Measurements from ENCODE around the gene LRRC46. TPM values are rescaled to one million over a fixed set of nuclear protein-coding genes. Genes with fewer than 3 reads are reported as not detected.

LRRC46 gene, protein sequence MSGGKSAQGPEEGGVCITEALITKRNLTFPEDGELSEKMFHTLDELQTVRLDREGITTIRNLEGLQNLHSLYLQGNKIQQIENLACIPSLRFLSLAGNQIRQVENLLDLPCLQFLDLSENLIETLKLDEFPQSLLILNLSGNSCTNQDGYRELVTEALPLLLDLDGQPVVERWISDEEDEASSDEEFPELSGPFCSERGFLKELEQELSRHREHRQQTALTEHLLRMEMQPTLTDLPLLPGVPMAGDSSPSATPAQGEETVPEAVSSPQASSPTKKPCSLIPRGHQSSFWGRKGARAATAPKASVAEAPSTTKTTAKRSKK
- total RNA-seq = under 1 TPM in 1 of 2 donors, not detected in 1; 0.51 TPM
- under 1 TPM in 1 of 2 donors, not detected in 1; 0.87 TPM for polyA plus RNA-seq
- long read RNA-seq, donor 1 = 0 reads
- long read RNA-seq, donor 2 = 0 reads

DNA sequence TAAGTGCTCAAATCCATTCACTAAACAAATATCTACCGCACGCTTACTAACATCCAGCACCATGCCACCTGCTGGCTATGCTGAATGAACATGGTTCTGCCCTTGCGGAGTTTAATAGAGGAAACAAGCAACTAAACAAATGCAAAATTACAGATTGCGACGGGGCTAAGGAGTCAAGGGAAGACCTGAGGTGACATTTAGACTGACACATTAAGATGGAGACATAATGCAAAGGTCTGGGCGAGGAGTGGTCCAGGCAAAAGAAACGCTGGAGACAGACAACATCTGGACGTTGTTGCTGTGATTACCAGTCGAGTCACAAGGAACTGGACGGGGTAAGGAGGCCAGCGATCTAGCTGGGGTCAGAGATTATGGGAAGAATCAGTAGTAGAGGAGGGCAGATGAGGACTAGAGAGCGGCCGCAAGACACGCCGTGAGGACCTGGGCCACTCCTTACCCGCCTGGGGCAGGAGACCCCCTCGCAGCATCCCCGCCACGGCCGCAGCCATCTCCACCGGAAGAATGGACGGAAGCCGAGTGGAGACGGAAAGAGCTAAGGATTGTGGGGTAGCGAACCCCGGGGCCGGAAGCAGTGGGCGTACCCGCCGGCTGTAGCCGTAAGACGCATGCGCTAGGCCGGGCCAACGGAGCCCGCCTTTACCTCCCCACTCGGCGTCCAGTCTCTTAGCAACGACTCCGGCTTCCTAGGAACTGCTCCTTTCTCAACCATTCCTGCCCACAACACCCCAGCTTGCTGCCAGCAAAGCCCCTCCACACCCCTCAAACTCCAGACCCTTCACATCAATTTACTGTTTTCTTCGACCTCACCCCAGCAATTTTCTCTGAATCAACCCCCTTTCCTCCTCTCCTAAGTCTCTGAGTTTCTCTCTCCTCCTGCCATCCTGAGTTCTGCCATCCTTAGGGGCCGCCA lies at the start of gene LRRC46, which contains the start of gene MRPL10:
TSS of gene LRRC46 (plus strand) at position 668 of the 931 bp plus-strand sequence. CDS start 320 bp downstream, outside the sequence.
TSS of gene MRPL10 (minus strand) at position 539 of the 931 bp plus-strand sequence. CDS start at position 509, 30 bp downstream.
- peak; percentile 95 for ATAC-seq (ENCODE audit: low FRiP score)

DNA sequence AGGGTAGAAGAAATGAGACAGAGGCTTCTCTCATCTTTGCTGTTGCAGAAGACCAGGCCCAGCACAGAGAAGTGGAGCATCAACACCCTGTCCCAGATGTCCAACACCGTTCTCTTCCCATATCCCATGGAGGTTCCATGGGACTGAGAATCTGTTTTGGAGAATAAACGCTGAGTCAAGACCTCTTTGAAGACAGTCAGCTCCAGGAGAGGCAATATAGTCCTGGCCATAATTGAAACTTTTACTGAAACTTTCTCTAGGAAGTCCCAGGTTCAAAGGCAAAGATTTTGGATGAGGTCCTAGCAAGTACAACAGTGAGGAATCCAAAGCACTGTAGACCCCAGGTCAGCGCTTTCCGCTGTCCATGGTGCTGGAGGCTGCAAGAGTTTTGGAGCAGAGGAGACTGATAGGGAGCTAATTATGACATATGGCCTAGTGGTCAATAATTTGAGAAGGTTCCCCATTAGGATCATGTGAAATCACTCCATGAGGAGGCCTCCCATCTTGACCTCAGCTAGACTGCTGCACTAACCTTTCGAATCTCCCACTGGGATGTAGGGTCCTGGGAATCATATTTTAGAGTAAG lies 45.8 kb upstream of the LRRC46 start:
- Histone ChIP-seq H3K27ac (ENCODE audit: low read depth in 1 of 2, low read length in 2 of 2) (no peak overlapping the region), H3K4me3 (ENCODE audit: low read length in 2 of 2) (no peak overlapping the region), H3K36me3 (ENCODE audit: control insufficient read depth in 1 of 2, insufficient read depth in 2 of 2, low read length in 1 of 2) (no peaks in the 10 kb centered on the region), H3K4me1 (ENCODE audit: control insufficient read depth in 1 of 2, insufficient read depth in 2 of 2, low read length in 2 of 2) (no peaks in the 10 kb centered on the region), H3K9me3 (ENCODE audit: control insufficient read depth, low read length) (no peaks in the 10 kb centered on the region), H3K27me3 (ENCODE audit: control insufficient read depth in 1 of 2, insufficient read depth in 2 of 2, low read length in 1 of 2) (peaks cover 0 to 4% of the 10 kb centered on the region in 2 donors)
- DNase-seq = no peak
- intact Hi-C loops (cut with DNase I) = no loop called here
- 41 to 49% methylated on average over 5 of the region's 5 CpGs for WGBS, 2 donors
- no peak for ATAC-seq (ENCODE audit: low FRiP score)

More for the DNA sequence above, at the start of gene LRRC46, which contains the start of gene MRPL10:
- peak within 1 kb of the TSS; percentile 68 to 90 for H3K4me3 ChIP-seq (ENCODE audit: low read length in 2 of 2)
- WGBS, 2 donors = 1% methylated on average over 42 of the region's 42 CpGs
- no peaks in the 10 kb centered on the region for H3K27me3 ChIP-seq (ENCODE audit: control insufficient read depth in 1 of 2, insufficient read depth in 2 of 2, low read length in 1 of 2)
- H3K36me3 ChIP-seq (ENCODE audit: control insufficient read depth in 1 of 2, insufficient read depth in 2 of 2, low read length in 1 of 2) = no peaks in the 10 kb centered on the region
- no peaks in the 10 kb centered on the region for H3K9me3 ChIP-seq (ENCODE audit: control insufficient read depth, low read length)
- intact Hi-C loops (cut with DNase I) = no loop called here
- peaks cover 0 to 4% of the 10 kb centered on the region in 2 donors for H3K4me1 ChIP-seq (ENCODE audit: control insufficient read depth in 1 of 2, insufficient read depth in 2 of 2, low read length in 2 of 2)
- peak within 1 kb of the TSS in 1 of 2 donors; percentile 76 for H3K27ac ChIP-seq (ENCODE audit: low read depth in 1 of 2, low read length in 2 of 2)
- peak; percentile 96 to 97 for DNase-seq

DNA sequence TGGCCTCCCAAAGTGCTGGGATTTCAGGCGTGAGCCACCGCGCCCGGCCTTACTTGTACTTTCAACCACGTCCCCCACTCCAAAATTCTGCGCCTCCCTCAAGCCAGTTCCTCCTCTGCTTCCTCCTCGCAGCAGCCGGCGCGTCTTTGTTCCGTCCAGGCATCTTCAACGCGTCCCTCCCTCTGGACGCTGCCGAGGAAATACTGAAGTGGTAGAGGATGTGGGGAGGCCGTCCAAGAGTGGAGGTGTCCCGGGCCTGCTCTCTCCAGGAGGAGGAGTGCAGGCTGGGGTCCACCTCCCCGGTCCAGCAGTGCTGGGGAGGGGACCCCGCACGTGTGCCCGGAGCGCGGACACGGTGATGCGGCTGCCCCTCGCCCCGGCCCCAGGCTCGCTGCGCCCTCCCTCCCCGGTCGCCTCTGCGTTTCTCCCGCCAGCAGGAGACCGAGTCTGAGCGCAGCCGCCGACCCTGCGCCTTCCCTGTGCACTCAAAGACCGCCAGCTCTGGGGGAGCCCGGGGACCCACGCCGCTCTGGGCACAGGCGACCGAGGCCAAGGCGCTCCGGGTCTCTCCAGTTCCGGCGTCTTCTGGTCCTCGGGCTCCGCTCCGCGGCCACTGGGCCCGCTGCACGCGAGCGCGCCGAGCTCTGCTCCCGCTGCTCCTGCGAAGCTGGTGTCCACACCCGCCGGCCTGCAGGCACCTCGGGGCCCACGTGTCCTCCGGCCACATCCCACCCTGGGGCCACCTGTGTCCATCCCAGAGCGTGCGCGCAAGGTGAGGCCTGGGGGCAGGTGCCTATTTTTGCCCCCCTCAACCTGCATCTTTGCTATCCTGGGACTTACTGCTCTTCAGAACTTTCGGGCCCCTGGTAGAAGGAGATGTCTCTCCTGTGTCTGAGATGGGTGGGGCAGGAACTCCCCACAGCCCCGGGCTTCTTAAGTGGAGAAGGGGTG lies 41.6 kb upstream of the LRRC46 start:
- ATAC-seq (ENCODE audit: low FRiP score) (peak; percentile 82), DNase-seq (peak in 1 of 2 donors; percentile 88)
- H3K9me3 ChIP-seq (ENCODE audit: control insufficient read depth, low read length) = no peaks in the 10 kb centered on the region
- no peaks in the 10 kb centered on the region for H3K4me1 ChIP-seq (ENCODE audit: control insufficient read depth in 1 of 2, insufficient read depth in 2 of 2, low read length in 2 of 2)
- peaks cover 0 to 2% of the 10 kb centered on the region in 2 donors for H3K27me3 ChIP-seq (ENCODE audit: control insufficient read depth in 1 of 2, insufficient read depth in 2 of 2, low read length in 1 of 2)
- no peaks in the 10 kb centered on the region for H3K36me3 ChIP-seq (ENCODE audit: control insufficient read depth in 1 of 2, insufficient read depth in 2 of 2, low read length in 1 of 2)
- WGBS, 2 donors = 2% methylated on average over 64 to 70 of the region's 70 CpGs
- no peak overlapping the region for H3K27ac ChIP-seq (ENCODE audit: low read depth in 1 of 2, low read length in 2 of 2)
- intact Hi-C loops (cut with DNase I) = loop anchor here in 1 of 2 donors (5.0 kb wide), 1 partner anchor 63 kb away; no protein-coding TSS in a partner anchor
- H3K4me3 ChIP-seq (ENCODE audit: low read length in 2 of 2) = no peak overlapping the region

DNA sequence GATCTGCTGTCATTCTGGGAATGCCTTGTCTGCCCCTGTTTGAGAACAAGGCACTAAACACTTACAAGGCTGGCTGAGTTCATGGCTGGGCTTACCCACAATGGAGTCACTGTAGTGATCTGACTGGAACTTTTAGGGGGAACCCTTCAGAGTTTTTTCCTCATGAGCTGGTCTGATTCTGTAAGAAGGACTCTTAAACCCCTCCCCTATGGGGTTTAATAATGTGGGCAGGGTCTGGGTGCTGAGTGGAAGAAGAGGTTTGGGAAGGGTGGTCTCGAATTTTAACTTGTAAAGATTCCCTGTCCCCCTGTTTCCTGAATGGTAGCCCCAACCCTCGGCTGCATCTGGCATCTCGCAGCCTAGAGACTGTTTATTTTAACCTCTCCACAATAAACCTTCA lies 40.4 kb upstream of the LRRC46 start:
- H3K36me3 ChIP-seq (ENCODE audit: control insufficient read depth in 1 of 2, insufficient read depth in 2 of 2, low read length in 1 of 2) = no peaks in the 10 kb centered on the region
- 24 to 34% methylated on average over 3 of the region's 3 CpGs for WGBS, 2 donors
- no peaks in the 10 kb centered on the region for H3K9me3 ChIP-seq (ENCODE audit: control insufficient read depth, low read length)
- intact Hi-C loops (cut with DNase I) = loop anchor here in 1 of 2 donors (5.0 kb wide), 1 partner anchor 64 kb away; no protein-coding TSS in a partner anchor
- ATAC-seq (ENCODE audit: low FRiP score) = no peak
- no peaks in the 10 kb centered on the region for H3K4me1 ChIP-seq (ENCODE audit: control insufficient read depth in 1 of 2, insufficient read depth in 2 of 2, low read length in 2 of 2)
- DNase-seq = no peak
- H3K4me3 ChIP-seq (ENCODE audit: low read length in 2 of 2) = no peak overlapping the region
- H3K27me3 ChIP-seq (ENCODE audit: control insufficient read depth in 1 of 2, insufficient read depth in 2 of 2, low read length in 1 of 2) = peaks cover 0 to 2% of the 10 kb centered on the region in 2 donors
- no peak overlapping the region for H3K27ac ChIP-seq (ENCODE audit: low read depth in 1 of 2, low read length in 2 of 2)

DNA sequence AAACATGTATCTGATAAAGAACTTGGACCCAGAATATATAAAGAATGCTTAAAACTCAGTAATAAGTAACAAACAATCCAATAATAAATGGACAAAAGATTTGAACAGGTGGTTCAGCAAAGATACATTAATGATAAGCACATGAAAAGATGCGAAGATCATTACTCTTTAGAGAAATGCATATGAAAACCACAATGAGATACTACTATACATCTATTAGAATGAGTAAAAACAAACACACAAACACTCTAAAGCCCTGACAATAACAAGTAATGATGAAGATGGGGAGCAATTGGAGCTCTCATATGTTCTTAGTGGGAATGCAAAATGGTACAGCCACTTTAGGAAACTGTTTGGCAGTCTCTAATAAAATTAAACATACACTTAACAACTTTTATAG lies 39.0 kb upstream of the LRRC46 start:
- no peak for DNase-seq
- Histone ChIP-seq H3K9me3 (ENCODE audit: control insufficient read depth, low read length) (no peaks in the 10 kb centered on the region), H3K36me3 (ENCODE audit: control insufficient read depth in 1 of 2, insufficient read depth in 2 of 2, low read length in 1 of 2) (no peaks in the 10 kb centered on the region), H3K27ac (ENCODE audit: low read depth in 1 of 2, low read length in 2 of 2) (no peak overlapping the region), H3K4me1 (ENCODE audit: control insufficient read depth in 1 of 2, insufficient read depth in 2 of 2, low read length in 2 of 2) (no peaks in the 10 kb centered on the region), H3K27me3 (ENCODE audit: control insufficient read depth in 1 of 2, insufficient read depth in 2 of 2, low read length in 1 of 2) (peaks cover 0 to 2% of the 10 kb centered on the region in 2 donors), H3K4me3 (ENCODE audit: low read length in 2 of 2) (no peak overlapping the region)
- intact Hi-C loops (cut with DNase I) = loop anchor here in 1 of 2 donors (5.0 kb wide), 1 partner anchor 65 kb away; no protein-coding TSS in a partner anchor
- no peak for ATAC-seq (ENCODE audit: low FRiP score)
- 65 to 76% methylated on average over 1 of the region's 1 CpG for WGBS, 2 donors

DNA sequence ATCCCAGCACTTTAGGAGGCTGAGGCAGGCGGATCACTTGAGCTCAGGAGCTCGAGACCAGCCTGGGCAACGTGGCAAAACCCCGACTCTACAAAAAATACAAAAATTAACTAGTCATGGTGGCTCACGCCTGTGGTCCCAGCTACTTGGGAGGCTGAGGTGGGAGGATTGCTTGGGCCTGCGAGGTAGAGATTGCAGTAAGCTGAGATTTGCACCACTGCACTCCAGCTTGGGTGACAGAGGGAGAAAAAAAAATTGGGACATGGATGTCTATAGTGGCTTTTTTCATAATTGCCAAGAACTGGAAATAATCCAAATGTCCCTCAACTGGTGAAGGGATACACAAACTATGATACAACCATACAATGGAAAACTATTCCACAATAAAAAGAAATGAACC lies 38.5 kb upstream of the LRRC46 start:
- no peaks in the 10 kb centered on the region for H3K4me1 ChIP-seq (ENCODE audit: control insufficient read depth in 1 of 2, insufficient read depth in 2 of 2, low read length in 2 of 2)
- 62 to 63% methylated on average over 6 of the region's 6 CpGs for WGBS, 2 donors
- no peak overlapping the region for H3K4me3 ChIP-seq (ENCODE audit: low read length in 2 of 2)
- no peaks in the 10 kb centered on the region for H3K9me3 ChIP-seq (ENCODE audit: control insufficient read depth, low read length)
- H3K27me3 ChIP-seq (ENCODE audit: control insufficient read depth in 1 of 2, insufficient read depth in 2 of 2, low read length in 1 of 2) = no peaks in the 10 kb centered on the region
- H3K27ac ChIP-seq (ENCODE audit: low read depth in 1 of 2, low read length in 2 of 2) = no peak overlapping the region
- no peak for DNase-seq
- intact Hi-C loops (cut with DNase I) = loop anchor here in 1 of 2 donors (5.0 kb wide), 1 partner anchor 66 kb away; no protein-coding TSS in a partner anchor
- H3K36me3 ChIP-seq (ENCODE audit: control insufficient read depth in 1 of 2, insufficient read depth in 2 of 2, low read length in 1 of 2) = no peaks in the 10 kb centered on the region
- no peak for ATAC-seq (ENCODE audit: low FRiP score)

DNA sequence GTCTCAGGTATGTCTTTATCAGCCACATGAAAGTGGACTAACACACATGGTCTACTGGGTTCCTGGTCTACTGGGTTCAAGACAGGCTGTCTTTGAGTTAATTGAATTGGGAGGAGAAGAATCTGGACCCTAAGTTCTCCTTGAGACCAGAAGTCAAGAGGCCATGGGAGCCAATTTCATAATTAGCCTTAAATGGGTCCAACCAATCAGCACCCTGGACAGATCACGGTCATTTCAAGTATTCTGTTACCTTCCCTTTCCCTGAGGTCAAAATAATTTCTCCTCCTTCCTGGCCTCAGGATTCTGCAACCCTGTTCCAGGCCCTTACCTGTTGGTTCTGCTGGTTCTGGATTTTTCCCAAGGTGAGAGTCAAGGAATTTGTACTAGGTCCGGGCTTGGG lies 33.7 kb upstream of the LRRC46 start:
- Histone ChIP-seq H3K4me1 (ENCODE audit: control insufficient read depth in 1 of 2, insufficient read depth in 2 of 2, low read length in 2 of 2) (no peaks in the 10 kb centered on the region), H3K36me3 (ENCODE audit: control insufficient read depth in 1 of 2, insufficient read depth in 2 of 2, low read length in 1 of 2) (no peaks in the 10 kb centered on the region), H3K4me3 (ENCODE audit: low read length in 2 of 2) (no peak overlapping the region), H3K27ac (ENCODE audit: low read depth in 1 of 2, low read length in 2 of 2) (no peak overlapping the region), H3K27me3 (ENCODE audit: control insufficient read depth in 1 of 2, insufficient read depth in 2 of 2, low read length in 1 of 2) (no peaks in the 10 kb centered on the region), H3K9me3 (ENCODE audit: control insufficient read depth, low read length) (no peaks in the 10 kb centered on the region)
- intact Hi-C loops (cut with DNase I) = no loop called here
- ATAC-seq (ENCODE audit: low FRiP score) (no peak), DNase-seq (no peak)
- WGBS, 2 donors = 55 to 56% methylated on average over 2 of the region's 2 CpGs
